Measurements from ENCODE around the gene KRR1. TPM values are rescaled to one million over a fixed set of nuclear protein-coding genes. Genes with fewer than 3 reads are reported as not detected.

The KRR1 gene
- polyA plus RNA-seq, 2 of the 4 experiments (the other 2 are of a cell fraction): 66.1 to 122 TPM

DNA sequence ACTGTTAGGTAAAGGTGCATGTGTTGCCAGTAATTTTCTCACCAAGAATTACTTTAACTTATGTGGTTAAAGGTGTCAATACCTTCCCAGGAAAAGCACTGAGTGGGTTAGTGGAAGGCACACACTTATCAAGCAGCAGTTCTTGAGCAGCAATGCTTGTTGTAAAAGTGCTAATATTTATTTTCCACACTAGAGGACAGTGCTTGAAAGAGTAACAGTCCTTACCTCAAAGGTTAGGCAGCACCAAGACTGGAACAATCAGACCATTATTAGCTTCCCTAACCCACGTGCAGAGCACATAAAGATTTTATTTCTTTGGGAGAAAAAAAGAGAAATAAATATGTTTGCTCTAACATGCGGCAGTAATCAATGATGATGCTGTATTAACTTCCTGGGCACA, 48.8 kb upstream of the KRR1 start:
- ChIA-PET POLR2A (interaction anchor here (0.5 to 1.6 kb wide), 4 partner anchors 168 to 472 kb away, joined by 3 to 7 read pairs (median 6); partner anchors contain the start of gene PHLDA1), CTCF (interaction anchor here (0.6 to 1.6 kb wide), 12 partner anchors 14 to 471 kb away, joined by 3 to 6 read pairs (median 3); no protein-coding TSS in a partner anchor)
- TF ChIP-seq, protein P1, sequence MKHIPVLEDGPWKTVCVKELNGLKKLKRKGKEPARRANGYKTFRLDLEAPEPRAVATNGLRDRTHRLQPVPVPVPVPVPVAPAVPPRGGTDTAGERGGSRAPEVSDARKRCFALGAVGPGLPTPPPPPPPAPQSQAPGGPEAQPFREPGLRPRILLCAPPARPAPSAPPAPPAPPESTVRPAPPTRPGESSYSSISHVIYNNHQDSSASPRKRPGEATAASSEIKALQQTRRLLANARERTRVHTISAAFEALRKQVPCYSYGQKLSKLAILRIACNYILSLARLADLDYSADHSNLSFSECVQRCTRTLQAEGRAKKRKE (CRISPR knock-in tag; IDR thresholded peaks at IDR 0.05; ENCODE audit: low read depth): no peak
- TF ChIP-seq, protein P2, sequence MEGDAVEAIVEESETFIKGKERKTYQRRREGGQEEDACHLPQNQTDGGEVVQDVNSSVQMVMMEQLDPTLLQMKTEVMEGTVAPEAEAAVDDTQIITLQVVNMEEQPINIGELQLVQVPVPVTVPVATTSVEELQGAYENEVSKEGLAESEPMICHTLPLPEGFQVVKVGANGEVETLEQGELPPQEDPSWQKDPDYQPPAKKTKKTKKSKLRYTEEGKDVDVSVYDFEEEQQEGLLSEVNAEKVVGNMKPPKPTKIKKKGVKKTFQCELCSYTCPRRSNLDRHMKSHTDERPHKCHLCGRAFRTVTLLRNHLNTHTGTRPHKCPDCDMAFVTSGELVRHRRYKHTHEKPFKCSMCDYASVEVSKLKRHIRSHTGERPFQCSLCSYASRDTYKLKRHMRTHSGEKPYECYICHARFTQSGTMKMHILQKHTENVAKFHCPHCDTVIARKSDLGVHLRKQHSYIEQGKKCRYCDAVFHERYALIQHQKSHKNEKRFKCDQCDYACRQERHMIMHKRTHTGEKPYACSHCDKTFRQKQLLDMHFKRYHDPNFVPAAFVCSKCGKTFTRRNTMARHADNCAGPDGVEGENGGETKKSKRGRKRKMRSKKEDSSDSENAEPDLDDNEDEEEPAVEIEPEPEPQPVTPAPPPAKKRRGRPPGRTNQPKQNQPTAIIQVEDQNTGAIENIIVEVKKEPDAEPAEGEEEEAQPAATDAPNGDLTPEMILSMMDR (IDR thresholded peaks at IDR 0.05): peak; percentile 44
- TF ChIP-seq SMC3 (IDR thresholded peaks at IDR 0.05) (peak; percentile 69), RARB (CRISPR knock-in tag; IDR thresholded peaks at IDR 0.05) (no peak), TFCP2L1 (CRISPR knock-in tag; IDR thresholded peaks at IDR 0.05) (no peak), RAD21 (conservative IDR thresholded peaks at IDR 0.05 in 1 of 2, IDR thresholded peaks at IDR 0.05 in 1 of 2) (peak; percentile 74 to 76), ZFP36 (IDR thresholded peaks at IDR 0.05; ENCODE audit: borderline replicate concordance, partially characterized antibody) (no peak), CHD2 (IDR thresholded peaks at IDR 0.05; ENCODE audit: low read length, partially characterized antibody) (no peak)
- TF ChIP-seq, protein P3, sequence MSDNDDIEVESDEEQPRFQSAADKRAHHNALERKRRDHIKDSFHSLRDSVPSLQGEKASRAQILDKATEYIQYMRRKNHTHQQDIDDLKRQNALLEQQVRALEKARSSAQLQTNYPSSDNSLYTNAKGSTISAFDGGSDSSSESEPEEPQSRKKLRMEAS (IDR thresholded peaks at IDR 0.05): no peak
- no peak overlapping the region for H3K4me2 ChIP-seq
- FAIRE-seq (no peak), ATAC-seq (peak; percentile 82 to 88; a peak in 5 of 6 replicates), DNase-seq (ENCODE audit: low read depth in 1 of 2, low spot score in 1 of 2) (peak; percentile 9 to 57)
- peak overlapping the region; percentile 5 to 54; a peak in 2 of 6 replicates for H3K27ac ChIP-seq
- 38% methylated on average over 2 of the region's 2 CpGs for WGBS (ENCODE audit: missing lambda C conversion rate)
- H3K4me1 ChIP-seq: peaks cover 16% of the 10 kb centered on the region; the same call in 2 of the 3 replicates
- H3K9me3 ChIP-seq: 0 out of 3 replicates have a peak, but pooled peaks cover 3% of the 10 kb centered on the region
- no peak overlapping the region for H3K4me3 ChIP-seq

DNA sequence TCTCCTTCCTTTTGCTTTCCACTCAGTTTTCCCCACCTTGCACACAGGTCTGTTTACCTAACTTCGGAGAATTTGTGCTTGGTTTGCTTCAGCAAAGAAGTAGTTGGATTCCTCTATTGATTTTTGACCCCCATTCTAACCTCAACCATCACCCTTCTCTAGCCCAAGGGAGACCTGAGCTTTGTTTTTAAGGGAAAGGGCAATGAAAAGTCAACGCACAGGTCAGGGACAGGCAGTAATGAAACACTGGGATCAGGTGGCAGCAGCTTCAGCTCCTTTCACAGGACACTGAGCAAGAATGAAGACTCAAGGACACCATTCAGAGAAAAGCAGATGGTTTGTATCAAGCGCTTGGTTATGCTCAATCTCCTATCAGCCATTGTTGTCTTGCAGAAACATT, 46.9 kb upstream of the KRR1 start:
- CTCF ChIA-PET: interaction anchor here (0.9 to 1.5 kb wide), 4 partner anchors 11 to 473 kb away, joined by 4 to 6 read pairs (median 4); partner anchors contain the start of gene PHLDA1
- FAIRE-seq (no peak), DNase-seq (ENCODE audit: low read depth in 1 of 2, low spot score in 1 of 2) (no peak), ATAC-seq (no peak)
- Histone ChIP-seq H3K4me1 (peaks cover 28% of the 10 kb centered on the region; the same call in 2 of the 3 replicates), H3K4me2 (no peak overlapping the region), H3K4me3 (no peak overlapping the region), H3K9me3 (no peaks in the 10 kb centered on the region), H3K27ac (0 out of 6 replicates have a peak overlapping the region, but pooled peaks of 1 of the 2 experiments have one; percentile 14)
- POLR2A ChIA-PET: interaction anchor here (1.0 kb wide), 1 partner anchor 467 kb away, joined by 4 read pairs; no protein-coding TSS in a partner anchor
- 85% methylated on average over 3 of the region's 3 CpGs for WGBS (ENCODE audit: missing lambda C conversion rate)
- TF ChIP-seq, protein P4, sequence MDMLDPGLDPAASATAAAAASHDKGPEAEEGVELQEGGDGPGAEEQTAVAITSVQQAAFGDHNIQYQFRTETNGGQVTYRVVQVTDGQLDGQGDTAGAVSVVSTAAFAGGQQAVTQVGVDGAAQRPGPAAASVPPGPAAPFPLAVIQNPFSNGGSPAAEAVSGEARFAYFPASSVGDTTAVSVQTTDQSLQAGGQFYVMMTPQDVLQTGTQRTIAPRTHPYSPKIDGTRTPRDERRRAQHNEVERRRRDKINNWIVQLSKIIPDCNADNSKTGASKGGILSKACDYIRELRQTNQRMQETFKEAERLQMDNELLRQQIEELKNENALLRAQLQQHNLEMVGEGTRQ (IDR thresholded peaks at IDR 0.05): no peak
- TF ChIP-seq PHF8 (IDR thresholded peaks at IDR 0.05; ENCODE audit: borderline replicate concordance, low read depth) (no peak), RFX5 (IDR thresholded peaks at IDR 0.05) (no peak), NFE2L2 (conservative IDR thresholded peaks at IDR 0.05; ENCODE audit: low read length) (no peak), EHF (CRISPR knock-in tag; IDR thresholded peaks at IDR 0.05) (no peak), CEBPB (IDR thresholded peaks at IDR 0.05) (no peak)
- TF ChIP-seq, protein P5, sequence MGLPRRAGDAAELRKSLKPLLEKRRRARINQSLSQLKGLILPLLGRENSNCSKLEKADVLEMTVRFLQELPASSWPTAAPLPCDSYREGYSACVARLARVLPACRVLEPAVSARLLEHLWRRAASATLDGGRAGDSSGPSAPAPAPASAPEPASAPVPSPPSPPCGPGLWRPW (IDR thresholded peaks at IDR 0.05): no peak

DNA sequence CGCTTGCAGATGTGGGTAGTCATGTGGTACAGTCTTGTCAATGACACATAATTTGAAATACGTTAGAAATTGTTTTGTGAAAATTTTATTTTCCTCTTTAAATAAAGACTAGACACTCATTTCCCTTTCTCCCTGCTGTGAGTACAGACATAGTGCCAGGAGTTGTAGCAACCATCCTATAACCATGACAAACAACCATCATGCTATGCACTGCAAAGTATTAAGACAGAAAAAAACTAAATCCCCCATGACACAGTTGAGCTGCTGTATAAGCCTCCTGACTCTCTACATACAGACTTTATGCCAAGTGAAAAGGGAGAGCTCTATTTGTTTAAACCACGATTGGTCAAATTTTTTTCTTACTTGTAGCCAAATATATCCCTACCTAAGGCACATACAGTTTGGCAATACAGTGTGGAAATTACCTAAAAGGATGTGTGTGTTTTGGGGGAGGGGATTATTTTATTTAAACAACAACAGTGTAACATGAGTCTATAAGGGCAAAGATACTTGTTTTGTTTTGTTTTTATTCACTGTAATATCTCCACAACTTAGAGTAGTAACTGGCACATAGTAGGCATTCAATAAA, 45.0 kb upstream of the KRR1 start:
- 33% methylated on average over 3 of the region's 3 CpGs for WGBS (ENCODE audit: missing lambda C conversion rate)
- CTCF ChIA-PET: no interaction called here
- POLR2A ChIA-PET: no interaction called here
- peak in 1 of 2 experiments; percentile 25 for DNase-seq (ENCODE audit: low read depth in 1 of 2, low spot score in 1 of 2)
- Histone ChIP-seq H3K4me3 (no peak overlapping the region), H3K4me1 (peaks cover 28% of the 10 kb centered on the region; the same call in 2 of the 3 replicates), H3K4me2 (peak overlapping the region; percentile 31), H3K27ac (peak overlapping the region in 1 of 2 experiments; percentile 25; a peak in 1 of 6 replicates), H3K9me3 (no peaks in the 10 kb centered on the region)
- peak in 1 of 2 experiments; percentile 62; a peak in 3 of 6 replicates for ATAC-seq
- no peak for TF ChIP-seq CBX8 (IDR thresholded peaks at IDR 0.05)
- peak; percentile 26 to 65; a peak in 1 of 4 replicates for TF ChIP-seq CEBPB (IDR thresholded peaks at IDR 0.05)
- FAIRE-seq: no peak

Measured in A549 (cell line).